ENCODE measurements around the gene PBX4.

Gene PBX4

GRCh38 chr19:19571071-19571786 is 47.3 kb downstream of the PBX4 start:
- H3K4me3 ChIP-seq (ENCODE audit: low read depth, low read length) = no peak overlapping the region
- no peak for DNase-seq (ENCODE audit: low read depth)
- no peak for TF ChIP-seq CTCF (IDR thresholded peaks at IDR 0.05; ENCODE audit: insufficient read depth, low read depth, low read length, missing control alignments)

- no peak for TF ChIP-seq CTCF (IDR thresholded peaks at IDR 0.05; ENCODE audit: insufficient read depth, low read depth, low read length, missing control alignments)
- no peak for DNase-seq (ENCODE audit: low read depth)
- H3K4me3 ChIP-seq (ENCODE audit: low read depth, low read length) = no peak overlapping the region
These were observed 47.9 kb downstream of the PBX4 start for GRCh38 chr19:19570571-19570970.

- no peak for DNase-seq (ENCODE audit: low read depth)
- no peak for TF ChIP-seq CTCF (IDR thresholded peaks at IDR 0.05; ENCODE audit: insufficient read depth, low read depth, low read length, missing control alignments)
- H3K4me3 ChIP-seq (ENCODE audit: low read depth, low read length) = no peak overlapping the region
These were observed 49.4 kb downstream of the PBX4 start for GRCh38 chr19:19568802-19569756.

- no peak overlapping the region for H3K4me3 ChIP-seq (ENCODE audit: low read depth, low read length)
- TF ChIP-seq CTCF (IDR thresholded peaks at IDR 0.05; ENCODE audit: insufficient read depth, low read depth, low read length, missing control alignments) = no peak
- DNase-seq (ENCODE audit: low read depth) = no peak
These were observed 51.1 kb downstream of the PBX4 start for GRCh38 chr19:19567391-19567790.

GRCh38 chr19:19566306-19566705 is 52.2 kb downstream of the PBX4 start:
- DNase-seq (ENCODE audit: low read depth) = no peak
- no peak for TF ChIP-seq CTCF (IDR thresholded peaks at IDR 0.05; ENCODE audit: insufficient read depth, low read depth, low read length, missing control alignments)
- no peak overlapping the region for H3K4me3 ChIP-seq (ENCODE audit: low read depth, low read length)

GRCh38 chr19:19563348-19563848 is 55.1 kb downstream of the PBX4 start:
- no peak for TF ChIP-seq CTCF (IDR thresholded peaks at IDR 0.05; ENCODE audit: insufficient read depth, low read depth, low read length, missing control alignments)
- DNase-seq (ENCODE audit: low read depth) = no peak
- no peak overlapping the region for H3K4me3 ChIP-seq (ENCODE audit: low read depth, low read length)
